HG03342 (cell line): ENCODE results near the gene STX3.
"Not testable (repeated sequence)": the region's sequence is repeated elsewhere in the genome, so short reads cannot be mapped to it uniquely, and the experiment has no call there.

ENCODE experiments used
- ATAC-seq: cut with Tn5 transposase; IDR thresholded peaks from one replicate; pipeline ENCODE4 v1.9.1; 2021; ENCODE audit warnings: mild to moderate bottlenecking, moderate library complexity; ENCODE audit not compliant: unreplicated experiment

STX3 gene

DNA sequence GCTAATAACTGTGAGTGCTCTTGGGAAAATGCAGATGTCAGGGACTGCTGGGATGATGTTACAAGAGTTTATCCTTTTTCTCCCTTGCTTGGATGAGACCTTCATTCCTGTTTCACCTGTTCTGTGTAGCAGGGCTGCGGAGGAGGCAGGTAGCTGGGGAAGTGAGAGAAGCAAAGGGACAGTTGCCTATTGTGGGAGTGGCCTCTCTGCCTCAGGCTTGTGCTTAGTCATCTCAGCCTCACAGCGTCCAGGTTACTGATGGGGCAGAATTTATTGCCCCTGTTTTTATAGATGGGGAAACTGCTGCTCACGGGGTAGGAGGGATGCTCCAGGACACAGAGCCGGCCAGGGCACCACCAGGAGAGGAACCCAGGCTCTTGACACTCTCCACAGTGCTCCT is 1.7 kb downstream of the STX3 start:
- no peak for ATAC-seq

DNA sequence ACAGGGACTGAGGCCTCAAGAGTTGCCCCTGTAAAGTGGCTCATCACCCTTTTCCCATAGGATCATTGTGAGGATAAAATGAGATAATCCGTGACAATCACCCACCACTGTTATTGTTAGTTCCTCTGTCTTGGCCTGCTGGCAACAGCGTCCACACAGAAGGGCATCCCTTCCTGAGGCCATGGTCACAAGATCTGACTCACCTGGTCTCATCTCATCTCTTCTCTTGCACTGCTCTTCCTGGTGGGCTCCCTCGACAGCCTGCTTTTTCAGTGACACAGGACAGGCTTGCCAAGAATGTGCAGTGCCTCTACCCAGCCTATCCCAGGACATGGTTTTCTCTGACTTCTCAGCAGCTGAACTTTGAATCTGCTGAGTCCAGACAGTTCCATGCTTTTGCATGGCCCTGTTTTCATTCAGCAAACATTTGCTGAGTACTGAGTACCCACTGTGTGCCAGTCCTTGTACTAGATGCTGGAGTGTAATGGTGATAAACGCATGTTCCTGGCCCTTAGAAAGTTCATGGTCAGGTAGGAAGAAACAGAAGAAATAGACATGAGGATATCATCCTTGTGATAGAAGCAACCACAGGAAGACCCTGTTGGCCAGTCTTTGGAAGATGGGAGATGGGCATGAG is 3.3 kb downstream of the STX3 start:
- ATAC-seq = no peak

DNA sequence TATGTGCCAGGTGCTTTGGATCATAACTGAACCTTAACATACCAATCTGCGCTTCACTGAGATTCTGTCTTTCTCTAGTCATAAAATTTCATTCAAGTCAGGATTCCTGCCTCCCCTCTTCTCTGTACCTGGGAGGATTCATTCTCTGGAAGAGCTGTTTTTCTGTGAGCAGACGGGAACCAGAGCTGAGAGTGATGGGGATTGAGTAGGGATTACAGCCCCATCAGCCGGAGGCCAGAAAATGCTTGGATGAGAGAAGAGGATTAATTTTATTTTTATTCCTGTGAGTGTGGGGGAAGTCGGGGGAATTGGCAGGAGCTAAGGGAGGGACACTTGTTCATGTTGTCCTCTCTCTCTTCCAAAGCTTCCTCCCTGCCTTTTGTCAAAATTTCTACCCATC is 4.7 kb downstream of the STX3 start:
- ATAC-seq = no peak

DNA sequence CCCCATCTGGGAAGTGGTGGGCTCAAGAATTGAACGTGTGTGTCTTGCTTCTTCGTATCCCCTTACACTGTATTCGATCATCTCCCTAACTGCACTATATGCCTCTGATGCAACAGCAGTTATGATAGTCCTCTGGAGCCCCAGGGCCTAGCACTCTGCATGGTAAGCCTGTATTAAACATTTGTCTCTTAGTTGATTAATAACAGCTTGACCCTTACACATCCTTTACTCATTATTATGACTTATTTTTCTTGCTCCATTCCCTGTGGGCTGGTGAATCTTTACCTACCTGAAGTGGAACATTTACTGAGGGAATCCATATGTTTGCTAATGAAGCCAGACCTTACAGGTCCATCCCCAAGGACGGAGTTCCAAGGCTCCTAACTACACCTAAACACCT is 5.6 kb downstream of the STX3 start:
- ATAC-seq = no peak

DNA sequence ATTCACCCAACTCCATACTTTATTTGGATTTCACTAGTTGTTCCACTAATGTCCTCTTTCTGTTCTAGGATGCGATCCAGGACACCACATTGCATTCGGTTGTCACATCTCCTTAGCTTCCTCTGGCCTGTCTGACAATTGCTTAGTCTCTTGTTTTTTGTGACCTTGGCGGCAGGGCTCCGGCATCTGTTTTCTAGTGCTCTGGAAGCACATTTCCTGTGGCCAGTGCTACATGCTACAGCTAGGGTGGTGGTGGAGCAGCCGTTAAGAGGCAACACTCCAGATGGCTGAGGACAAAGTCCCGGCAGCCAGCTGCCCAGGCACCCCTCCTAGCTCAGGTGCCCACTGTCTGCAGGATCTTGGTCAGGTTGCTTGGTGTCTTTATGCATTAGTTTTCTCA is 6.8 kb downstream of the STX3 start:
- ATAC-seq = no peak

DNA sequence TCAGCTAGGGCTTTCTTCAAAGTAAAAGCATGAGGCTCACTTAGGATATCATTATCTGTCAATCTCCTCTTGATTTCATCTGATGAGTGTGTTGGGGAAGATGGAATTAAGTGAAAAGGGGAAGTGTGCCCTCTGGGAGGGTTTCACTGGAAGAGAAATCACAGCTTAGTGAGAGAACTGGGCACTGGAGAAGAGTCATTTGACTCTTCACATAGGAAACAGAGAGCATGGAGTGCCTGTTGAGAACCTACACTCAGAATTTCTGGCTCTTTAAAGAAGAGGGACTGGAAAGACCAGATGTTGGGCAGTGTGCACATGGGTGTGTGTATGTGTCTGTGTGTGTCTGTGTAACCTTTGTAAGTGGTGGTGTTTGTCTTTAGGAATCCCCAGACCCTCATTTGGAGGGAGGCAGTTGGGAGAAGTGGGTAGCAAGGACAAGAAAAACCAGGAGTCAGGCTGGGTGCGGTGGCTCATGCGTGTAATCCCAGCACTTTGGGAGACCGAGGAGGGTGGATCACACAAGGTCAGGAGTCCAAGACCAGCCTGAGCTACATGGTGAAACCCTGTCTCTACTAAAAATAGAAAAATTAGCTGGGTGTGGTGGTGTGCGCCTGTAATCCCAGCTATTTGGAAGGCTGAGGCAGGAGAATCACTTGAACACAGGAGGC is 10.0 kb downstream of the STX3 start:
- no peak for ATAC-seq

DNA sequence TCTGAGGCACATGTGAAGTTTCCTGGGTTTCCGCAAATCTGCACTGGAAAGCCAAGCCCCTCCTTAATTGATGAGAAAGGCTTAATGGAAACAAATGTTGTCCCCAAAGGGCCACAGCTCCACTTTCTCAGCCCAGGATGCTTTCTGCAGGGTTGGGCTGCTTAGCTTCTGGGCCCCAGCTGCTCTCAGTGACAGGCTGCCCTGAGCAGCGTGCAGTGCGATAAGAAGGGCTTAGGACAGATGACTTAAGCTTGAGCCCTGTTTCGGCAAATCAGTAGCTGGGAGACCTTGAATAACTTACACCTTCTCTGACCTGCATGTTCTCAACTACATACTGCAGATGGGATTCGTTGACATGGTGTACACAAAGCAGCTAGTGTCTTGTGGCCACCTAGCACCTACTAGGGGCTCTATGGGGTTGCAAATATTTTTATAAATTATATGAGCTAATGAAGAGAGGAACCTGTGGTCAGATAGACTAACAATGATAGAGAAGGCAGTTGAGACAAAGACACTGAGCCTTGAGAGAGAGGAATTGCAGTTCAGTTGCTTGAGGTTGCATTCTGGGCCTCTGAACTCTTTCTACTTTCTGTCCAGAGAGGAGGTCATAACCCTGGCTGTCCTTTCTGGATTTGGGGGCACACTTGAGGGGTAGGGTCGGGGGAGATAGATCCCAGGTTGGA is 11.5 kb downstream of the STX3 start:
- no peak for ATAC-seq

DNA sequence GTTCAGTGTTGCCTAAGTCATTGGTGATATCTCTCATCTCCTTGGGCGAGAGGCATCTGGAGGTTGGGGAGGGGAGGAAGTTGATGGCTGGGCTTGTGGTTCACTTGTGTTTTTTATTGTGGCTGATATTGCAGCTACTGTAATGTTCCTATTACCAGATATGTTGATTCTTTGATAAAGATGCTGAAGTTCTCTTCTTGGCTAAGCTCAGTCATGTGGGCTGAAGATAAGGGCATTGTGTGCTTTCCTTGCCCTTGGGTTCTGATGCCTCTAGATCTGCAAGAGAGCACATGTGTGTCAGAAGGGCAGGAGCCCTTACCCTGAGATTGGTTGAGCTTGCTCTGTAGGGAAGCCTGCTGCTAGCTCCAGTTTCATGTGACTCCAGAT is 12.0 kb downstream of the STX3 start:
- ATAC-seq = no peak

DNA sequence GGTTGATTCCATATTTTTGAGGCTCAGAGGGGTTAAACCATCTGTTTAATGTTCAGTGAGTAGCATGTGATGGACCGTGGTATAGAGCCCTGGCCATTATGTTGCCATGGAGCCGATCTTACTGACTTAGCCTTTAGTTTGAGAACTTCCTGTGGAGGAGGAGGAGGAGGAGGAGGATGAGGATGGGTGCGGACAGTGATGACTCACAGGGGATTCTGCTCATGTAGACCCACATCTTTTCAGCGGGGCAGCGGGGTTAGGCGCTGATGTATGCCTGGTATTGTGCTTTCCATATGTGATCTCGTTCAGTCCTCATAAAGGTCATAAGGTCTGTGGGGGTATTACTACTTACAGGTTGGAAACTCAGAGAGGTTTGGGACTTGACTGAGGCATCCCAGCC is 13.9 kb downstream of the STX3 start:
- ATAC-seq = no peak

DNA sequence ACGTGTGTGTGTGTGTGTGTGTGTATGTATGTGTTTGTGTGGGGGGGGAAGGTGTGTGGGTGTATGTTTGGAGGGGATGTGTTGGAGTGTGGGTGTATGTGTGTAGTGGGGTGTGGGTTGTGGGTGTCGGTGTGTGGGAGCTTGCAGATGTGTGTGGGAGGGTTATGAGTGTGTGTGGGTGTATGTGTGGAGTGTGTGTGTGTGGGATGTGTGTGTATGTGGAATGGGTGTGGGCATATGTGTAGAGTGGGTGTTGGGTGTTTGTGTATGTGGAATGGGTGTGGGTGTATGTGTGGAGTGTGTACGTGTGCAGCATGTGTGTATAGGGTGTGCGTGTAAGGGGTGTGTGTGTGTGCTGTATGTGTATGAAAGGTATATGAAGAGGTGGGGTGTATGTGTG is 14.7 kb downstream of the STX3 start:
- ATAC-seq = no peak

DNA sequence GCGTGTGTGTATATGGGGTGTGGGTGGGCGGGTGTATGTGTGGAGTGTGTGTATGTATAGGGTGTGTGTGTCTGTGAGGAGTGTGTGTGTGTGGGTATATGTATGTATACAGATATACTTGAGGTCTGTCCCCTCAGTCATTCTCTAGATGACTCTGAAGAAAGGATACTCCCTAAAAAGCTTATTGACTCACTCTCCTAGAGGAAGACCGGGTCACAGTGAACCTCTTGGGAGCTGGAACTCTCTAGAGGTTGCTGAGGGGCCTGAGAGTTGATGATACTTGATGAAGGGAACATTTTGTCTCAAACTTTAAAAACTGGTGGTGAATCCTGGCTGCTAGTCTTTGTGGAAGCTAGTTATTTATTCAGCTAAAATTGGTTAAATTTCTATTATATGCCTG is 15.1 kb downstream of the STX3 start:
- no peak for ATAC-seq

DNA sequence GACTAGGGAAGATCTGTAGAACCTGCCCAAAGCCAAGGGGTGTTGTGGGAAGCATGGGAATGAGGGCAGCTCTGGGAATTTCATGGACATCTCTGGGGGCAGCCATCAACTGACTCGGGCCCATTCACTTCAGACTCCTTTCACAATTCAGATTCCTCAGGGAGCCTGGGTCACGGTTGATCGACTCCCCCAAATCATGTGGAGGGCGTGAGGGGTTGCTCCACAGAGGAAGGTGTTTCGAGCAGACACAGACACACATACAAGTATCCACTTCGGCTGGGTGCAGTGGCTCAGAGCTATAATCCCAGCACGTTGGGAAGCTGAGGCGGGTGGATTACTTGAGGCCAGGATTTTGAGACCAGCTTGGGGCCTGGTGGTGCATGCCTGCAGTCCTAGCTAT is 15.7 kb downstream of the STX3 start:
- ATAC-seq = no peak

DNA sequence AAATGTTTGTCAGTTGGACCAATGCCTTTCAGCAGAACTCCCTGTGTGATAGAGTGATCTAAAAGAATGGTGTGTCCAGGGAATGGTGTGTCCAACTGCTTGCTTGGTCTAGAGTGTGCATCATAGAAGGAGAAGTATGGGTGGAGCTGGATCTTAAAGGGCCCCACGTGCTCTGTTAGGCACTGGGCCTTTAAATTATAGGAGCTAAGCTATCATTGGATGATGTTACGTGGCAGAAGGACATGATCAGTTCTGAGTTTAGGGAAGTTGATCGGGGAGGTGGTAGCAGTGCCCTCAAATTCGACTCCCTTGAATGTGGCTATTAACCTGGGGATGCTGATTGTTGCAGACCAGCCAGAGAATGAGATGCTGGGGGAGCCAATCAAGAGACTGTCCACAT is 16.4 kb downstream of the STX3 start:
- ATAC-seq = no peak

DNA sequence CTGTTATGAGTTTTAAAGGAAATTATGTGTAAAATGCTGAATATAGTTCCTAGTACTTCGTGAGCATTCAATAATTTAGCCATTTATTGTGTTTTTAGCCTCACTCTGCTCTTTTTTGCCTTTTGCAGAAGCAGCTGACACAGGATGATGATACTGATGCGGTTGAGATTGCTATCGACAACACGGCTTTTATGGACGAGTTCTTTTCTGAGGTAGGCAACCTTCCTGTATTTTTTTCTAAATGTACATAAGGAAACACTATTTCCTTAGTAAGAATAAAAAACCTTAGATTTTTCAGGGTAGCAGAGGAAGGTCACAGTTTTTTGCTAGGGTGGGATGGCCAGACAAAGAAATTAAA is 17.9 kb downstream of the STX3 start:
- no peak for ATAC-seq

DNA sequence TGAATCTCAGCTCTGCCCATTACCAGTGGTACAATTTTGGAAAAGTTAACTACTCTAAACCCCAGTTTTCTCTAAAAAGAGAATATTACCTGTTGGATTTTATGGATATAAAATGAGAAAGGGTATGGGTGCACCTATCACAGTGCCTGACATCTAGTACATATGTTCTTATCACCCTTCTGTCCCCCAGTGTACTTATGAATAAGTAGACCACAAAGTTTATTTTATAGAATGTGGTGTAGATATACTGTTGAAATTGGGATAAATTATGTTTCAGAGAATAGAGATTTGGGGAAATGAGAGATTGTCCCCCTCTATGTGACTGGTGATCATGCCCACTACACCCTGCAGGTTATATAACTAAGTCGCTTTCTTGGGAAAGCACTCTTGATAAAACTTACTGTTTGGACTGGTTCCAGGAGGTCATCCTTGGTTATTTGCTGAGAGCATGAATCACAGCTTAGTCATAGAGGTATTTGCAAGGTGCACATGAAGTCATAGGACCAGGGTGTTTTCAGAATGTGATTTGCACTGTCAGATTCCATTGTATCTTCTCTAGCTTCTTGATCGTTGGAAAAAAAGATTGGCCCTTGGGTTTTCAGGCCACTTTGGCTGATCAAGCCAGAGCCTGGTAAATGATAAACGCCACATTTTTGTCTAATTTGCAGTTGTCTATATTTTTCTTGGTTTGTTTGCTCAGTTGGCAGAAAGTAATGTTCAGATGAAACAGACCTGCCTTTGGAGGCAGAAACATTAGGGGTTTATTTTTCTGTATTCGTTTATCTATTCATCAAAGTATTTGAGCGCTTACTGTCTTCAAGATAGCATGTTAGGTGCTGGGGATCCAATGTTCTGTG is 21.3 kb downstream of the STX3 start:
- ATAC-seq = no peak

DNA sequence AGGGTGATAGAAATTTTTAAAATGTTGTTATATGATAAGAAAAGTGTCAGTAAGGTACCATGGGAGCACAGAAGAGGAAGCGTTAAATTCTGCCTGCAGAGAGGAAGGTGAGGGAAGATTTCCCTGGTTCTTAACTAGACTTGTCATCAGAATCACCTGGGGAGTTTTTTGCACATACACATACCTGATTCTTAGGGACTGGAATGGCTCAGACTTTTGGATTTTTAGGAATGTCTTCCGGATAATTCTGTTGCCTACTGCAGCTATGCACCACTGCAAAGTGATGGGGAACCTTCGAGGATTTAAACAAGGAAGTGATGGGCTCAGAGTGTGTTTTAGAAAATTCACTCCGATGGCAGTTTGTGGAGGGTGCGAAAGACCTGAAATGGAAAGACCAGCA is 21.9 kb downstream of the STX3 start:
- ATAC-seq = no peak

DNA sequence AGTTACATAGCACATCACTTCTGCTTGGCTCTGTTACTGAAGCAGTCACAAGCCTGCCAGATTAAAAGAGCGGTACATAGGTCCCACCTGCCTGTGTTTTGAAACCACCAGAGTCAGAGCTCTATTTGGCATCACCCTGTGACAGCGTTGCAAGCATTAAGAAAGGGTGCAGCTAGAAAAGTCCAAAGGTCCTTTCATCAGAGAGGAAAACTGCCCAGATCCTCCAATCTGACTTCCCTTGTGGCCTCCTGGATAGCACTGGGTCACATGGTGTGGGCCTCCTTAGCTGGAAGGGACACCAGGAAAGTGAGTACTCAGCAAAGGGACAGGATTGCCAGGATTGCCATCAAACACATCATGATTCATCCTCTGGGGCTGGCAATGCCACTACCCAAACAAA is 22.9 kb downstream of the STX3 start:
- no peak for ATAC-seq

DNA sequence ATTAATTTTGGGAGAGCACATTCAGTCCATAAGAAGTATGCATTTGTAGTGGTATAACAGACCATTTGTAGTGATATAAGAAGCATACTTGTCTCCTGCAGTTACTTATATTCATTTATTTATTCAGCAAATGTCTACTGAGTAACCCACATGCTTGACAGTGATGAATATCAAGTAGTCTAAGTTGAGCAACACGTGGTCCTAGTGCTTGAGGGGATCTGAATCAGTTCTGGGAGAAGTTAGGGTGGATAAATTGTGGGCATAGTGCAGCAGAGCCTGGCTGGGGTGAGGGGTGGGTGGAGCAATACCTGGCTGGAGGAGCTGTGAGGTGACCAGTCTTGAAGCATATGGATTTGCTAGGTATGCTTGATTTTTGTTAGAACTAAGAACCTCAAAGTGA is 24.3 kb downstream of the STX3 start:
- no peak for ATAC-seq

DNA sequence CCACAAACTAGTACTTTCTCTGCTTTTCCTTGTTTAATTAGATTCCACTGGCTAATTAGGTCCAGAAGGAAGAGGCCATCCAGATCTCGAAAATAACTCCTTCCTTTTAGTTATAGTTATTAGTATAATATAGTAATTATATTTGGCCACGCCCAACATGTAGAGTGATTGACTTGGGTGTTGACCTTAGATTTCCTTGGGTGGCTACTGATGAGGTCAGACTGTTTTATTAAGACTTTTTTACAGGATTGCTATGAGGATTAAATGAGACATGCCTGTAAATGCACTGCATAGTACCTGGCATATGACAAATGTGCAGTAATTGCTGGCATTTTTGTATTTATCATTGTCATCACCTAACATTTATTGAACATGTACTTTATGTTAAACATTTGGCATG is 26.9 kb downstream of the STX3 start:
- no peak for ATAC-seq

DNA sequence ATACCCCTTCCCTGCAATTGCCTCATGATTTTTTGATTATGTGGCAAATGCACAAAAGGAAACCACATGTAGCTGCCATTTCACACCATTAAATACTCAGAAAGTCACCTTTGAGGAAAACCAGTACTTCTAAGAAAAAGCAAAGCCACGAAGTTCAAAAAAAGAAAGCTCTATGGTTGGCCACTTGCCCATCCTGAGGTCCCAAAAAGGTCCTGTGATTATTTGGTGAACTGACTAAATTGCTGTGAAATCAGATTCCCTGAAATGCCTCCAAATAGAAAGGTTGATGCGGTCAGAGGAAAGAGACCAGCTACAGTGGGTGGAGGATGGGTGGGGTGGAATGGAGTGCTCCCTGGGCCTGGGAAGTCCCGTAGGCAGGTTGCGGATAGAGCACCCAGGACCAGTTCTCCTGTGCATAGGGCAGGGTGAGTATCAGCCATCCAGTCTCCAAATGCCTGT is 28.5 kb downstream of the STX3 start:
- ATAC-seq = no peak

DNA sequence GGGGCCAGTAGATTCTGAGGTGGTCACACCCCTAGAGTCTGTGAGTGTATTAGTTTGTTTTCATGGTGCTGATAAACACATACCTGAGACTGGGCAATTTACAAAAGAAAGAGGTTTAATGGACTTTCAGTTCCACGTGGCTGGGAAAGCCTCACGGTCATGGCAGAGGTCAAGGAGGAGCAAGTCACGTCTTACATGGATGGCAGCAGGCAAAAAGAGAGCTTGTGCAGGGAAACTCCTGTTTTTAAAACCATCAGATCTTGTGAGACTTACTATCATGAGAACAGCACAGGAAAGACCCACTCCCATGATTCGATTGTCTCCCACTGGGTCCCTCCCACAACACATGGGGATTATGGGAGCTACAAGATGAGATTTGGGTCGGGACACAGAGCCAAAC is 29.3 kb downstream of the STX3 start:
- not testable (repeated sequence) for ATAC-seq

DNA sequence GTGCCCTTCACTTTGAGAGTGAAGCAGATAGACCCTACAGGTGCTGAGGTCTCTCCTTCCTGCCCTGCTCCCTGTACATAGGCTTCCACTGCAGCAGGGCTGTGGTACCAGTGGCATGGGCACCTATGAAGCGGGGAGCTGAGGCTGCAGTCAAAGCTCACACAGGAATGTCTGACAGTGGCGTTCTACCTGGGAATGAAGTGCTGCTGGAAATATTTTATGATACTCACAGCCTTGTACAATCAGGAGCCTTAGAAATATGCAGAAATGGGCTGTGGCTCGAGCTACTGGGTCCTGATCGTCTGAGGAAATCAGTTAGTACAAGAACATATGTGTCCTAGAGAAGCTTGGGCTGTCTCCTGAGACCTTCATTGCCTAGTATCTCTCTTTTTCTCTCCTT is 30.6 kb downstream of the STX3 start:
- no peak for ATAC-seq
